DND-41 (cell line): ENCODE data around the gene APCDD1L.

Experiments used
- ATAC-seq: fragments of 200-7000 bp; cut with Tn5 transposase; 3 replicates; pipeline ENCODE4 v1.9.1; 2021; ENCODE audit warnings: low read depth; ENCODE audit not compliant: insufficient read depth
- DNase-seq: peaks from one replicate; pipeline ENCODE4 v3.0.0-alpha.2; 2020
- H2AFZ ChIP-seq: 2 replicates; pipeline ENCODE4 v1.6.0; 2012; ENCODE audit warnings: low read depth, low read length
- H3K27ac ChIP-seq: 2 replicates; pipeline ENCODE4 v1.5.1; 2012; ENCODE audit warnings: low read length, inconsistent platforms
- H3K27me3 ChIP-seq: fragments of 200-600 bp; sonication (generic); 2 replicates; pipeline ENCODE4 v1.6.0; 2012; ENCODE audit warnings: low read length, mild to moderate bottlenecking, inconsistent platforms; ENCODE audit not compliant: insufficient read depth, poor library complexity
- H3K36me3 ChIP-seq: 2 replicates; pipeline ENCODE4 v1.5.1; 2012; ENCODE audit warnings: low read length, inconsistent platforms; ENCODE audit not compliant: insufficient read depth
- H3K4me1 ChIP-seq: 2 replicates; pipeline ENCODE4 v1.5.1; 2012; ENCODE audit warnings: mild to moderate bottlenecking, low read length; ENCODE audit not compliant: insufficient read depth
- H3K4me2 ChIP-seq: 2 replicates; pipeline ENCODE4 v1.6.0; 2012; ENCODE audit warnings: mild to moderate bottlenecking, moderate library complexity, low read length, inconsistent platforms; ENCODE audit not compliant: insufficient read depth
- H3K4me3 ChIP-seq, 2 experiments: fragments of 200-600 bp in 1 of 2; shearing (Covaris generic) in 1 of 2; 2 replicates each; pipeline ENCODE4 v1.5.1; 2012 to 2016; ENCODE audit warnings: inconsistent platforms in 2 of 2, low read length in 2 of 2, mild to moderate bottlenecking in 2 of 2, low read depth in 1 of 2, moderate library complexity in 1 of 2
- H3K79me2 ChIP-seq: 2 replicates; pipeline ENCODE4 v1.6.0; 2012; ENCODE audit warnings: low read length, inconsistent platforms; ENCODE audit not compliant: insufficient read depth
- H3K9ac ChIP-seq: 2 replicates; pipeline ENCODE4 v1.6.0; 2012; ENCODE audit warnings: low read depth, mild to moderate bottlenecking, inconsistent platforms, low read length, moderate library complexity
- H3K9me3 ChIP-seq: 2 replicates; pipeline ENCODE4 v1.5.1; 2012; ENCODE audit warnings: low read length, moderate library complexity, mild to moderate bottlenecking, inconsistent platforms; ENCODE audit not compliant: insufficient read depth, severe bottlenecking
- H4K20me1 ChIP-seq: 2 replicates; pipeline ENCODE4 v1.6.0; 2012; ENCODE audit warnings: low read length; ENCODE audit not compliant: insufficient read depth
- CTCF ChIP-seq: IDR thresholded peaks from 2 replicates; pipeline ENCODE4 v1.5.1; 2012; ENCODE audit warnings: borderline replicate concordance, low read length, moderate library complexity, mild to moderate bottlenecking; ENCODE audit not compliant: poor library complexity, severe bottlenecking; ENCODE audit errors: extremely low read depth
- EZH2 ChIP-seq: IDR thresholded peaks from 3 replicates; pipeline ENCODE4 v1.6.1; 2012; ENCODE audit warnings: borderline replicate concordance, low read depth, mild to moderate bottlenecking, moderate library complexity, low read length, inconsistent platforms; ENCODE audit not compliant: severe bottlenecking

Gene APCDD1L

GRCh38 chr20:58494923-58495622 is 20.1 kb downstream of the APCDD1L start:
- Histone ChIP-seq H3K9ac (no peak overlapping the region), H3K4me3 (no peak overlapping the region), H3K36me3 (no peaks in the 10 kb centered on the region), H3K79me2 (no peaks in the 10 kb centered on the region), H3K27ac (no peak overlapping the region), H3K4me2 (no peak overlapping the region), H4K20me1 (no peaks in the 10 kb centered on the region), H3K4me1 (no peaks in the 10 kb centered on the region), H3K27me3 (no peaks in the 10 kb centered on the region), H2AFZ (no peak overlapping the region), H3K9me3 (no peaks in the 10 kb centered on the region)
- DNase-seq (no peak), ATAC-seq (no peak)
- TF ChIP-seq EZH2 (no peak), CTCF (no peak)

DNA sequence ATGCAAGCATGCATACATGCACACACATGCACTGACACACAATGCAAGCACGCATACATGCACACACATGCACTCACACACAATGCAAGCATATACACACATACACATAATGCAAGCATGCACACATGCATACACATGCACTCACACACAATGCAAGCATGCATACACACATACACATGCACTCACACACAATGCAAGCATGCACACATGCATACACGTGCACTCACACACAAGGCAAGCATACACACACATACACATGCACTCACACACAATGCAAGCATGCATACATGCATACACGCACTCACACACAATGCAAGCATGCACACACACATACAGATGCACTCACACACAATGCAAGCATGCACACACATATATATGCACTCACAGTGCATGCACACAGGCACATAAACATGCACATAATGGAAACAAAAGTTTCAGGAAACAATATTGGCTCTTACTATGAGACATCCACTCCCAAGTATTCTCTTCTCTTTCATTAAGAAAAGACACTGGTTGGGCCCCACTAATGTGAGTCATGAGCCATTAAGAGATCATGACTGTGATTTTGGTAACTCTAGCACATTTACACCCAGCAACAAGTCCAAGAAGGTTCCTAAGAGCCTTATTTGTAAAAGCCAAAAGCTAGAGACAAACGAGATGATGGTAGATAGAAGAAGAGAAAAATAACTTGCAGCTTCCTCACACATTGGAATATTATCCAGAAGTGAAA is 22.2 kb downstream of the APCDD1L start:
- Histone ChIP-seq H3K4me1 (no peaks in the 10 kb centered on the region), H4K20me1 (no peaks in the 10 kb centered on the region), H3K36me3 (no peaks in the 10 kb centered on the region), H3K27ac (no peak overlapping the region), H3K9ac (no peak overlapping the region), H3K4me3 (no peak overlapping the region), H3K27me3 (no peaks in the 10 kb centered on the region), H3K9me3 (no peaks in the 10 kb centered on the region), H2AFZ (no peak overlapping the region), H3K79me2 (no peaks in the 10 kb centered on the region), H3K4me2 (no peak overlapping the region)
- TF ChIP-seq EZH2: no peak
- TF ChIP-seq CTCF: no peak
- ATAC-seq (no peak), DNase-seq (no peak)

DNA sequence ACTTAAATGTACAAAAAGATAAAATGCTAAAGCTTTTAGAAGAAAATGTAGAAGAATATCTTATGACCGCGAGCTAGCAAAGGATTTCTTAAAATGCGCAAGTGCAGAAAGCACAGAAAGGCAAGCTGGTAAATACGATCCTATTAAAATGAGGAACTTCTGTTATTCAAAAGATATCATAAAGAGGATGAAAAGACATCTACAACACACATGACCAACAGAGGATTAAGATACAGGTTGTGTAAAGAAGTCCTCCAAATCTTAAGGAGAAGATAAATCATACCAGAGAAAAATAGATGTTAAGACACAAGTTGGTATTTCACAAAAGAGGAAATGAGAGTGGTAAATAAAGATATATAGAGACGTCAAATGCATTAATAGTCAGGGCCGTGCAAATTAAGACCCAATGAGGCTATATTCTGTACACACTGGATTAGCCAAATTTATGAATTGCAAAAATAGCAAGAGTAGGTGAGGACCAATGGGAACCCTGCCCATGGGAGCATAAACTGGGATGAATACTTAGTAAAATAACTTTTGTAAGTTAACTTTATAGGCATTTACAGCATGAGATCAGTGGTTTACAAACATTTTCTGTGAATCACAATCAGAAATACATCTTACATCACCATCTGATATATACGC is 23.0 kb downstream of the APCDD1L start:
- ATAC-seq (no peak), DNase-seq (no peak)
- Histone ChIP-seq H3K4me3 (no peak overlapping the region), H3K36me3 (no peaks in the 10 kb centered on the region), H4K20me1 (no peaks in the 10 kb centered on the region), H3K4me1 (no peaks in the 10 kb centered on the region), H3K27me3 (no peaks in the 10 kb centered on the region), H3K79me2 (no peaks in the 10 kb centered on the region), H3K4me2 (no peak overlapping the region), H2AFZ (no peak overlapping the region), H3K27ac (no peak overlapping the region), H3K9me3 (no peaks in the 10 kb centered on the region), H3K9ac (no peak overlapping the region)
- TF ChIP-seq CTCF (no peak), EZH2 (no peak)
